NCI-H1105 (cell line): ENCODE data around the gene PELI2.

Experiments
- DNase-seq: peaks from one replicate; lab custom pipeline; 2025; lab: John Stamatoyannopoulos, UW

The PELI2 gene

DNA sequence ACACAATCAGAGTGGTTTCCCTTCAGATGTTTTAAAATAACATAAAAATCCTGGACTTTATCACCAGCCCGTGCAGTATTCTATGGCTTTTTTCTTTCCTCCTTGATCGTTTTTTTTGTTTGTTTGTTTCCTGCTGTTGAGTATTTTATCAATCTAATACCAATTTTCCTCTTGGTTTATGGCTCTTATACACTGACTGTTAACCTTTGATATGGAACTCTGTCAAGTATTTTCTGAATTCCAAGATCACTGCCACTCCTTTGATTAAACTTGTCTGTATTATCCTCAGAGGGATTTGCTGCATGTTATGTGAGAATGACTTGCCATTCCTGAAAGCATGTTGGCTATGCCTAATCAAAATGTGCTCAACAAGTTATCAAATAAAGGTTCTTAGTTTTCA is 88.4 kb downstream of the PELI2 start:
- DNase-seq, result no peak

GRCh38 chr14:56207626-56208292 is 89.5 kb downstream of the PELI2 start:
- no peak for DNase-seq

DNA sequence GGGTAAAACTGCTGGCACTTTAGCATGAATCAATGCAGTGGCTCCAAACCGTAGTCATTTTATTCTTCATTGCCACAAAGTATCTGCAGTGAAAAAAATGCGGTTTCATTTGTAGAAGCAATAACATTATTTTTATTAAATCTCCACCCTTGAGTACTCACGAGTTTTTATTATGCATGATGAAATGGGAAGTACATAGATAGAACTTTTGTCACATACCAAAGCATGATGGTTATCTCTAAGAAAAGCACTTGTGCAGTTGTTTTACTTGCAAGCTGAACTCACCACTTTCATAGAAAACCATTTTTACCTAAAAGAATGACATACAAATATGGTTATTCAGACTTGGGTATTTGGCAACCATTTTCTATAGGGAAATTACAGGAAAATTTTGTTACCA is 90.3 kb downstream of the PELI2 start:
- no peak for DNase-seq

GRCh38 chr14:56210571-56210970 is 92.4 kb downstream of the PELI2 start:
- DNase-seq, result no peak

GRCh38 chr14:56211084-56211483 is 92.9 kb downstream of the PELI2 start:
- no peak for DNase-seq

GRCh38 chr14:56211844-56212243 is 93.6 kb downstream of the PELI2 start:
- DNase-seq, result no peak

GRCh38 chr14:56212521-56212920 is 94.3 kb downstream of the PELI2 start:
- no peak for DNase-seq

- DNase-seq, result no peak
Measured at GRCh38 chr14:56213306-56213705, 95.1 kb downstream of the PELI2 start.

DNA sequence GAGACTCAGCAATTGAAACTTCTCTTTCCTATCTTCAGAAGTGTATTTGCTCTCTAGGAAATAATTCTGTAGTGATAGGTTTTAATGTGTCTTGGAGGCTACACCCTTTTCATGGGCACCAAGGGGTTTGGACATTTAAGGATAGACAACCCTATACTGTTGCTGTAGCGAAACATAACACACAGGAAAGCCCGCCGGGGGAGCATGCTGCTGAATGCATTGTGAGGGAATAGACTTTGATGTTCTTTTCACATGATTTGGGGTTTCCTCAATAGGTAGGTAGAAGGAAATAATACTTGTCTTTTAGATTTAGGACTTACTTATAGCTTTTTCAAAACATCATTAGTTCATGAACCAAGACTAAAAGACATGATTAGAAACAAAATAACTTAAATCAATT is 97.0 kb downstream of the PELI2 start:
- DNase-seq, result no peak

DNA sequence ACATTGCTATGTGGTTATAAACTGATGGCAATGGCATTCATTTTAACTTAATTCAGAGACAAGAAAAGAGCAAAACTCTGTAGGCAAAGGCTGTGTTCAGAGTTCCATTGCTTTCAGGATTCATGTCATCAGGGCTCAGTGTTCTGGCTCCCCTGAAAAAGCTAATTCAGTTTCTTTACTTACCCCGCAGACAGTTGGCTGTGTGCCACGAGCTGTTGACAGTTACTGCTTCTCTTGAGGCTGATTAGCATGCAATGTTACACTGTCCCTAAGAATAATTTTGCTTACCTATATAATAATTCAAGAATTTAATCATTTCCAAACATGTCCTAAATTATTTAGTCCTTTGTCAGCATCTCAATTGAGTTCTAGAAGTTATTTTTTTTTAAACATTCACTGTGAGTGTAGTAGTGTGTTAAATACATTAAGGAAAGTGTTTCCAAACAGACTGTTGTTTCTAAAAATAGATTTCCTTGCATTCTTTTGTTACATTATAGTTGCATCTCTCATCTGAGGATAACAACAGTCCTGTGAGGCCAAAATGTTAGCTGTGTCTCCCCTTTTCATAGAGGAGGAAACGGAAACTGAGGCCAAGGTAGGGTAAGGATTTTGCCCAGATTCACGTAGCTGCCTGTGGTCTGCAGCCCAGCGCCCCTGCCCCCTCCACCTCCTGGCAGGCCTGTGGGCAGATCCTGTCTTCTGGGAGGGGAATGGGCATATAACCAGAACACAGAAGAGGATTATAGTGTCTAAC is 98.6 kb downstream of the PELI2 start:
- peak; percentile 79 for DNase-seq

DNA sequence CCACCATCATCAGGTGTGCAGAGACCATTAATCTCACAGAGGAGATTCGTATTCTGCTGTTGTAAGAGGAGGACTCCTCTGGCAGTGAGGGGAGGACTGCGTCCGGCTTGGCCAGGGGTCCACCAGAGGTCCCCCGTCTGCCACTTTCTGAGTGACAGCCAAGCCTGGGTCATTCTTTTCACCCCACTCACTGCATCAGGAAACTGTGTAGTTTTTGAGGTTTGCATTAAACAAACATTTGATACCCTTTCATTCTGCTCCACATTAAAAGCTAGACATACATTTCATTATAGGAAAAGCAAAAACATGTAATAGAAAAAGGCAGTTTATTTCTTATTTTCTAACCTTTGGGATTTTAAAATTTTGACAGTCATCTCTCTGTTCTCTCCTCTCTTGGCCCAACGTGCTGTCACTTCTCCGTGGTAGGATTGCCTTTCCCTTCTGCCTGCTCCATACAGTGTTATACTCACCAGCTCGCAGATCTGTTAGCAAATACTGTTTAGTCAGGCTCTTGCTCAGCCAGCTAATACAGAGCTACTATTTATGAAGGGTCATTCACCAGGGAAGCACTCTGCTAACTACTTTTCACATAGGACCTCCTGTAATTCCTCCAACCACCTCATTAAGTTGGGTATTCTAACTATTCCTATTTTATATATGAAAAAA is 99.3 kb downstream of the PELI2 start:
- no peak for DNase-seq

DNA sequence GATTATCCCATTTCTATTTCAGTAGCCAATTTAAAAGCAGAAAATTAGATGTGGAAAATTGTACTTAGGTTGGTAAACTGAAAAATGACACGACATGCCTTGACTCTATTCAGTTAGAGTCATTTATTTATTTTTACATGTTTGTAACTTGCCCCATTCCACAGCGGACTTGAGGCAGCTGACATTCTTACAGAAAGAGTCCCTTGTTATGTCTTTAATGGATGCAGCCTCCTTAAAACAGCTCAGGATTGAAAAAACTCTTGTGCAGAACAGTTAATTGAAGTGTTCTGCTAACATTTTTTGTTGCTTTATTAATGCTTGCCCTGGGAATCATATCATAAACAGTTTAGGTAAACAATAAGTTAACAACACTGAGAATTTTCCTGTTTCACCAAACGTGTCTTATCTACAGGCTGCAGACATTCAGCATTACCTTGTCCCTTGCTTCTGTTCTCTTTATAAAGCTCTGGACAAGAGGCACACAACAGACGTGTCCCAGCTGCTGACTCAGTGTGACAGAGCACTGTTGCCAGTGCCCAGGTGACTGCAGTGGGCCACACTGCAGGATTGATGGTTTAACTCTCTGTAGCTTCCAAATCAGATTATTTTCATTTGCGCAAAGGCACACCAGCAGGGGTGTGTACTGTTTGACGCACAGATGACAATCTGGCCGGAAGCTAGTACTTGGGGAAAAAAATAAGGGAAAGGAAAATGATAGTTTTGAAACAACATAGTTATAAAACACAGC is 101.6 kb downstream of the PELI2 start:
- no peak for DNase-seq

DNA sequence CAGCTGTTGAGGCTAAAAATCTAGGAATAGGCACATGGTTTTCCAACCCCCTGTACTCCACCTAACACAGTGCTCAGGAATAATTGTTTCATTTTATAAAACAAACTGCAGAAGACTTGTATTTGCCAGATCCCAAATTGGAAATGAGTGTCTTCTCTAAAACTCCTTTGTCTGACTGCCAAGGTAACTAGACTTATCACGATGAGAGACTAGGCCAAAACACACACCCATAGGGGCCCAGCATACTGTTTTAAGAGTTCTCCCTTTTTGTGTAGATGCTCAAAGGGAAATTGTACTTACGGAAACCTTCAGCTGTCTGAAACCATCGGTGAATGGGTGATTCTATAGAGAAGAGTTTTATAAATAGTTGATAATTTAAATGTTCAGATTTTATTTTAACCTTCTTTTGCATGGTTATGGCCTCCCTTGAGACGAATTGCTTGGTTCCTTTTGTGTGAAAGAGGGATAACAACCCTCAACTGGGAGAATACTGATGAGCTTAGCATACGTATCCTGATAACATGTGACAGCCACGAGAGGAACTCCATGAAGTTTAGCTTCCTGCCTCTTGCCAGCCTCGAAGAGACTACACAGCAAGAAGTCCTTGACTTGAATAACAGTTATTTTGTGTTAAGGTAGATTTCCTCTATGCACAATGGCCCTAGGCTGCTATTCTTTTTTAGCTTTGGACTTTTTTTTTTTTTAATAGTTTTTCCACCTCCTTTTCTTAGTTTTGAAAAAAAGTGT is 103.3 kb downstream of the PELI2 start:
- no peak for DNase-seq

DNA sequence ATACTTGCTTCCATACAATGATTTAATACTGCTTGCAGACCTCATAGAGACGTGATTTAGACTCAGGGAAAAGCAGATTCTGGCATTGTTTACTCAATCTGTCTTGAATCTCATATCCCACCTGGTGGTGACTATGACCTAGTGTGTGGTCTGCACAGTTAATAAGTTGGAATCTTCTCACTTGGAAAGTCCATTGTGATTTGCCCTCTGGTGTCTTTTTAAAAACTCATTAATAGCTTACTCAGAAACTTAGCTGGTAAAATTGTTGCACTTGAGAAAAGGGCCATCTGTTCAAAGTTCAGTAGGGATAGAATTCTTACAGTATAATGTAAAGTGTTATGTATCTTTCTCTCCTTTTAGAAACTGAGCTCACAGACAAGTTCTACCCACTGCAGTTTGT is 106.0 kb downstream of the PELI2 start:
- DNase-seq, result no peak

- no peak for DNase-seq
Measured at GRCh38 chr14:56224691-56225681, 106.8 kb downstream of the PELI2 start.

- DNase-seq, result no peak
Measured at GRCh38 chr14:56235388-56235787, 117.2 kb downstream of the PELI2 start.

DNA sequence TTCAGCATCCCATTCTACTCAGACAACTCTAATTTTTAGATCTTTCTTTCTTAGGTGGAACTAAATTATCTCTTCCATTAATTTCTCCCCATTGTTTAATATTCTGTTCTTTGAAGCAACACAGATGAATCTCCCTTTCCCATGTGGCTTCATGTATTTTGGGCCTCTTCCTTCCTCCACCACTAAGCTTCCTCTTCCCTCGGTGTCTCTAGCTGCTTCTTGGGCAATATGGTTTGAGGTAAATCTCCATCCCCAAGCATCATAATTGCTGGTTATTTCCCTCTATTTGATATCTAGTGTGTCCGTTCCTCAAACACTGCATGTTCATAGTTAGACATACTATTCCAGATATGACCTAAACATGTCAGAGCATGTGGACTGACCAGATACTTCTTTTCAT is 119.2 kb downstream of the PELI2 start:
- no peak for DNase-seq

DNA sequence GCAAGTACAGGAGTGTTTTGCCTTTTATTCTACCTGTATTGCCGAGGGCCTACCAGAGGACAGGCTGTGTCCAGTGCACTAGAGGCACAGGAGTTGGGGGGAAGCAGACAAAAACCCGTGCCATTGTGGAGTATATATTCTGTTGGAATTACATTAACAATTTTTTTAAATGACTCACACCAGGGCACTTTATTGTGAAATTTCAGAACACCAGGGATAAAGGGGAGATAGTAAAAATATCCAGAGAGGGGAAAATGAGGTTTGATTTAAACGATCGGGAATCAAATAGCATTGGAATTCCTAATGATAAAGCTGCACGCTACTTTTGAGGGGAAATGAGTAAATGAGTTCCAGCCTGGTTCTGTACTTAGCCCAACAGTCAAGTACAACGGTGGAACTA is 123.2 kb downstream of the PELI2 start:
- no peak for DNase-seq

DNA sequence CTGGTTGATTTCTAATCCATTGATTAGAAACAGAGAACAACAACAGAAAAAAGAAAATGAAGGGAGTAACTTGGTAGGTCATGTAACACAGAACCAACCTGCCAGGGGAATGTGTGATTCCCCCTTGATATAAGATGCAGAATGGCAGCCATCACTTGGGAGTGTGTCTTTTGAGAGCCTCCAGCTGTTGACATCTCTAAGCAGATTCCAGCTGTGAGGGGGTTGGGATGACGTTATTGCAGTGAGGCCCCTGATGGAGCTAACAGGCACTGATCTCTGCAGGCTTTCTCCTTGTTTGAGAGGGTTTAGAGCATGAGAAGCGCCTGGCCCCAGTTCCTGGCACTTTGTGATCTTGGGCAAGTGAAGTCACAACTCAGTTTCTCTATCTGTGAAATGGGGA is 124.9 kb downstream of the PELI2 start:
- no peak for DNase-seq

GRCh38 chr14:56244138-56244789 is 126.1 kb downstream of the PELI2 start:
- DNase-seq, result no peak
